Right kidney (tissue), 1 donor: ENCODE measurements around the gene GRB10.

Source experiments
- DNase-seq: peaks from one replicate; pipeline ENCODE4 v3.0.0-alpha.2; 2016

Gene GRB10

GRCh38 chr7:50652400-50653125, 130.1 kb downstream of the GRB10 start:
- DNase-seq: no peak

- no peak for DNase-seq
Observed at GRCh38 chr7:50651271-50651989, 131.3 kb downstream of the GRB10 start.

- no peak for DNase-seq
Observed at GRCh38 chr7:50650057-50650664, 132.5 kb downstream of the GRB10 start.

- DNase-seq: no peak
Observed at GRCh38 chr7:50649259-50649885, 133.3 kb downstream of the GRB10 start.

GRCh38 chr7:50648570-50649169, 134.0 kb downstream of the GRB10 start:
- DNase-seq: no peak

- no peak for DNase-seq
Observed at GRCh38 chr7:50648076-50648475, 134.6 kb downstream of the GRB10 start.

GRCh38 chr7:50647286-50647980, 135.3 kb downstream of the GRB10 start:
- no peak for DNase-seq

GRCh38 chr7:50646069-50646468, 136.6 kb downstream of the GRB10 start:
- no peak for DNase-seq

GRCh38 chr7:50645186-50645585, 137.5 kb downstream of the GRB10 start:
- no peak for DNase-seq

- no peak for DNase-seq
Observed at GRCh38 chr7:50644586-50644985, 138.1 kb downstream of the GRB10 start.

GRCh38 chr7:50644114-50644513, 138.6 kb downstream of the GRB10 start:
- no peak for DNase-seq

GRCh38 chr7:50641442-50642405, 141.0 kb downstream of the GRB10 start:
- no peak for DNase-seq

GRCh38 chr7:50640779-50641178, 141.9 kb downstream of the GRB10 start:
- DNase-seq: no peak

- DNase-seq: no peak
Observed at GRCh38 chr7:50640256-50640655, 142.4 kb downstream of the GRB10 start.

GRCh38 chr7:50637725-50638643, 144.7 kb downstream of the GRB10 start:
- no peak for DNase-seq

GRCh38 chr7:50634378-50634777, 148.3 kb downstream of the GRB10 start:
- no peak for DNase-seq

GRCh38 chr7:50633414-50633710, 149.3 kb downstream of the GRB10 start:
- DNase-seq: no peak

- no peak for DNase-seq
Observed at GRCh38 chr7:50632561-50633413, 149.9 kb downstream of the GRB10 start.

- no peak for DNase-seq
Observed at GRCh38 chr7:50631639-50632038, 151.1 kb downstream of the GRB10 start.
